OCI-LY3 (cell line): Measurements from ENCODE around the gene CEP68.
"Not testable (repeated sequence)": the region's sequence is repeated elsewhere in the genome, so short reads cannot be mapped to it uniquely, and the experiment has no call there.

Experiments
- H2AFZ ChIP-seq: fragments of 200-600, 300-600 bp; shearing (Covaris generic); 2 replicates; pipeline ENCODE4 v1.6.0; 2014; ENCODE audit warnings: antibody characterized with exemption, low read depth, low read length
- H3K27ac ChIP-seq: fragments of 200-600, 300-600 bp; sonication (generic); 2 replicates; pipeline ENCODE4 v1.5.1; 2014; ENCODE audit warnings: mild to moderate bottlenecking, low read length, moderate library complexity, mixed read lengths
- H3K27me3 ChIP-seq: fragments of 200-600, 300-600 bp; sonication (generic); 2 replicates; pipeline ENCODE4 v1.6.1; 2014; ENCODE audit warnings: low read depth, low read length, mixed read lengths
- H3K36me3 ChIP-seq: fragments of 200-600, 300-600 bp; sonication (generic); replicated peaks from 2 replicates; pipeline ENCODE3; 2014; ENCODE audit warnings: low read depth, low read length, mixed read lengths
- H3K4me1 ChIP-seq: fragments of 300-600, 200-600 bp; sonication (generic); 2 replicates; pipeline ENCODE4 v1.6.1; 2014; ENCODE audit warnings: low read length, mixed read lengths
- H3K4me2 ChIP-seq: fragments of 200-600, 300-600 bp; sonication (generic); 2 replicates; pipeline ENCODE4 v1.6.1; 2014; ENCODE audit warnings: low read length, mixed read lengths
- H3K4me3 ChIP-seq: fragments of 300-600, 200-600 bp; sonication (generic); 2 replicates; pipeline ENCODE4 v1.5.1; 2014; ENCODE audit warnings: antibody characterized with exemption, mild to moderate bottlenecking, low read length, moderate library complexity
- H3K79me2 ChIP-seq: fragments of 300-600, 200-600 bp; shearing (Covaris generic); 2 replicates; pipeline ENCODE4 v1.6.1; 2014; ENCODE audit warnings: mild to moderate bottlenecking, low read length, mixed read lengths
- H3K9ac ChIP-seq: fragments of 300-600, 200-600 bp; shearing (Covaris generic); 2 replicates; pipeline ENCODE4 v1.6.0; 2014; ENCODE audit warnings: mild to moderate bottlenecking, low read length, moderate library complexity
- H3K9me3 ChIP-seq: fragments of 200-600, 300-600 bp; shearing (Covaris generic); 2 replicates; pipeline ENCODE4 v1.6.1; 2014; ENCODE audit warnings: low read length, mixed read lengths; ENCODE audit not compliant: insufficient read depth
- H4K20me1 ChIP-seq: fragments of 200-600, 300-600 bp; sonication (generic); 2 replicates; pipeline ENCODE4 v1.6.1; 2016; ENCODE audit warnings: low read length, mixed read lengths; ENCODE audit not compliant: insufficient read depth
- EZH2phosphoT487 ChIP-seq: fragments of 200-600 bp; shearing (Covaris generic); IDR thresholded peaks from 2 replicates; pipeline ENCODE4 v1.6.1; 2018; ENCODE audit warnings: antibody characterized with exemption, mixed run types, low read depth
- TF ChIP-seq, protein P1 (sequence below): fragments of 200-600, 300-600 bp; sonication (generic); IDR thresholded peaks from 2 replicates; pipeline ENCODE4 v1.5.1; 2014; ENCODE audit warnings: antibody characterized with exemption, low read length, low read depth

The CEP68 gene

DNA sequence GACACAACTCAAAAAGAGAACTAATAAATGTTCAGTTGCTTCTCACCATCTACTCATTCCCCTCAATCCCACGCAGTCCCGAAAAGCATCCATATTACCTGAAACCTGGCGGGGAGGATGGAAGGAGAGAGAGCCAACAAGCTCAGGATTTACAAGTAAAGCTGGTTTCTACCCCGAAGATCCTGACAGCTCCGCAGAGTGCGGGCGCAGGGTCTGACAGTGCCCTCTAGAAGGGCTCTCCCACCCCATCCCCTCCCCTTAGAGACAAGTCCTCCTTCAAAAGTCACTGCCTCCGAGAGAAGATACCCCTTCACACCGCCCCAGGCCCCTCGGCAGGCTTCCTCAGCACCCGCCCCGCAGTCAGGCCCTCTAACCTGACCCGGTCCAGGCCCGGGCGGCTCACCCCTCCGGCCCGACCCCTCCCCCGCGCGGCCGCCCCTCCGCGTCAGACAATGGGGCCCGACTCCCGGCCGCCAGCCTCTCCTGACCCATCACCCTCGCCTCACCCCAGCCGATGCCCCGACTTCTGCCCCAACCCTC lies 73.1 kb downstream of the CEP68 start:
- Histone ChIP-seq H3K27ac (peak overlapping the region; percentile 64), H3K4me2 (peak overlapping the region; percentile 94), H3K27me3 (no peaks in the 10 kb centered on the region), H4K20me1 (peaks cover 48% of the 10 kb centered on the region), H3K9me3 (no peaks in the 10 kb centered on the region), H3K4me3 (peak overlapping the region; percentile 91), H3K9ac (peak overlapping the region; percentile 91), H3K36me3 (peaks cover 5% of the 10 kb centered on the region), H3K4me1 (peaks cover 27% of the 10 kb centered on the region), H2AFZ (no peak overlapping the region; the same call in 1 of the 2 replicates), H3K79me2 (peaks cover 55% of the 10 kb centered on the region)
- TF ChIP-seq, protein P1, sequence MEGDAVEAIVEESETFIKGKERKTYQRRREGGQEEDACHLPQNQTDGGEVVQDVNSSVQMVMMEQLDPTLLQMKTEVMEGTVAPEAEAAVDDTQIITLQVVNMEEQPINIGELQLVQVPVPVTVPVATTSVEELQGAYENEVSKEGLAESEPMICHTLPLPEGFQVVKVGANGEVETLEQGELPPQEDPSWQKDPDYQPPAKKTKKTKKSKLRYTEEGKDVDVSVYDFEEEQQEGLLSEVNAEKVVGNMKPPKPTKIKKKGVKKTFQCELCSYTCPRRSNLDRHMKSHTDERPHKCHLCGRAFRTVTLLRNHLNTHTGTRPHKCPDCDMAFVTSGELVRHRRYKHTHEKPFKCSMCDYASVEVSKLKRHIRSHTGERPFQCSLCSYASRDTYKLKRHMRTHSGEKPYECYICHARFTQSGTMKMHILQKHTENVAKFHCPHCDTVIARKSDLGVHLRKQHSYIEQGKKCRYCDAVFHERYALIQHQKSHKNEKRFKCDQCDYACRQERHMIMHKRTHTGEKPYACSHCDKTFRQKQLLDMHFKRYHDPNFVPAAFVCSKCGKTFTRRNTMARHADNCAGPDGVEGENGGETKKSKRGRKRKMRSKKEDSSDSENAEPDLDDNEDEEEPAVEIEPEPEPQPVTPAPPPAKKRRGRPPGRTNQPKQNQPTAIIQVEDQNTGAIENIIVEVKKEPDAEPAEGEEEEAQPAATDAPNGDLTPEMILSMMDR: no peak
- TF ChIP-seq EZH2phosphoT487: no peak

DNA sequence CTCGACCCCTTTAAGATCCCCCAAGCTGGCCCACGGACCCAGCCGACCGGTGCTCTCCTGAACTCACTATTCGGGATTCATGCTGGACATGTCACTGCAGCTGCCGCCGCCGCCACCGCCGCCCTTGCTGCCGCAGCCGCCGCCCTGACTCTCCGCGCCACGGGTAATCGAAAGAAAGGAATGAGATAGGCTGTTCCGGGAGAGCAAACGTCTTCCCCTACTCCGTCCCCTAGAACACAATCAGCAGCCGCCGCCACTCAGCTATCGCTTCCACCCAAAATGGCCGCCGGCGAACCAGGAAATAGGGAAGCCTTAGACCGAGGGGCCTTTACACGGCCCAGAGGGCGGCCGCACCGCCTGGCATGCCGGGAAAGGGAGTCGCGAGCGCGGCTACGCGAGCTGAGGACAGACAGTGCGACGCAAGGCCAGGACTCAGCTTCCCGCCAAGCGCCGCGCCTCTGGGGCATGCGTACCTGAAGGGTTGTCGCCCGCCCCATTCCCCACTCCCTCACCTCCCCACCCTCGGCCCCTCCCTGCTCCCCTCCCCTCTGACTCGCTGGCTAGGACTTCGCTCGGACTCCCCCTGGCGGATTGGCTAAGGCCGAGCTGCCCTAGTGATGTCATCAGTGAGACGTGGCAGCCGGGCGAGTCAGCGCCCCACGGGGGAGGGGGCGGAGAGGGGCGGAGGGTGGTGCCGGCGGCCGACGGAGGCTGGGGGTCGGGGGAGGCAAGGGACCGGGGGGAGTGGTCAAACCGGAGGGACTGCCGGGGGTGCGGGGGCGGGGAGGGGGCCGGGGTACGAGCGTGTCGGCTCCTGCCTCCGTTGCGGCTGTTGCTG lies 73.8 kb downstream of the CEP68 start, which contains the start of gene RAB1A:
RAB1A (minus strand) TSS at position 281 of the 838 bp plus-strand sequence; CDS start at position 90, 191 bp downstream.
- Histone ChIP-seq H3K27ac (peak within 1 kb of the TSS; percentile 64), H2AFZ (peak within 1 kb of the TSS; percentile 83), H3K36me3 (peaks cover 5% of the 10 kb centered on the region), H3K4me3 (peak within 1 kb of the TSS; percentile 91), H3K9me3 (no peaks in the 10 kb centered on the region), H4K20me1 (peaks cover 42% of the 10 kb centered on the region), H3K4me2 (peak within 1 kb of the TSS; percentile 94), H3K79me2 (peaks cover 48% of the 10 kb centered on the region), H3K27me3 (no peaks in the 10 kb centered on the region), H3K4me1 (peaks cover 27% of the 10 kb centered on the region), H3K9ac (peak within 1 kb of the TSS; percentile 91)
- TF ChIP-seq, protein P1: no peak
- TF ChIP-seq EZH2phosphoT487: no peak

DNA sequence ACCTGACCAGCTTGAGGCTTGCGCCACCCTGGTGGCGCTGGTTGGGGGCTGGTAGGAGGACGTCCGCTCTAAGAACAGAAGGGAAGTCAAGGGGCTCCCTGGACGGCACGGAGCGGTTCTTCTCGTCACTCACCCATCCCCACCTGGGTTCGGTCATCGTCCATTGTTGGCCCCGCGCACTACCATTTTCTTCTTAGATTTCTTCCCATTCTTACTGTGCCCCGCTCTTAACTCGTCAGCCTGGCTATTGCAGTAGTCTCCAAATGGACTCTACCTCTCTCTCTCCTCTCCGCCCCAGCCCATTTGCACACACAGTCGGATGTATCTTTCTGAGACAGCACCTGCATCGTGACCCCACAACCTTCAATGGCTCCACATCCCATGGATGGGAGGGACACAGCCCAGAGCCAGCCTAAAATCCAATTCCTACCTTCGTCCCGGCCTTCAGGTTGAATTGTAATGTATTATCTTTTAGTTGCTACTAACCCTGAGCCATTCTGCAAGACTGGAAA lies 74.5 kb downstream of the CEP68 start:
- Histone ChIP-seq H3K27ac (peak overlapping the region; percentile 31), H3K4me2 (peak overlapping the region; percentile 91), H3K9me3 (no peaks in the 10 kb centered on the region), H2AFZ (peak overlapping the region; percentile 83), H3K4me3 (peak overlapping the region; percentile 84), H3K9ac (peak overlapping the region; percentile 76), H4K20me1 (peaks cover 35% of the 10 kb centered on the region), H3K36me3 (peaks cover 5% of the 10 kb centered on the region), H3K4me1 (peaks cover 27% of the 10 kb centered on the region), H3K27me3 (no peaks in the 10 kb centered on the region), H3K79me2 (peaks cover 42% of the 10 kb centered on the region)
- no peak for TF ChIP-seq EZH2phosphoT487
- TF ChIP-seq, protein P1: no peak

DNA sequence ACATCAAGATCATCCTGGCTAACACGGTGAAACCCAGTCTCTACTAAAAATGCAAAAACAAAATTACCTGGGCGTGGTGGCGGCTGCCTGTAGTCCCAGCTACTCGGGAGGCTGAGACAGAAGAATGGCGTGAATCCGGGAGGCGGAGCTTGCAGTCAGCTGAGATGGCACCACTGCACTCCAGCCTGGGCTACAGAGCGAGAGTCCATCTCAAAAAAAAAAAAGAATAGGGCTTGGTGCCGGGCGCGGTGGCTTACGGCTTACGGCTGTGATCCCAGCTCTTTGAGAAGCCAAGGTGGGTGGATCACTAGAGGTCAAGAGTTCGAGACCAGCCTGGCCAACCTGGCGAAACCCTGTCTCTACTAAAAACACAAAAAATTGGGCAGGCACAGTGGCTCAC lies 76.7 kb downstream of the CEP68 start:
- H3K9me3 ChIP-seq, H3K9ac ChIP-seq, H3K27ac ChIP-seq, H3K4me3 ChIP-seq, H3K36me3 ChIP-seq, H2AFZ ChIP-seq, H3K4me2 ChIP-seq, H3K27me3 ChIP-seq: not testable (repeated sequence)
- peaks cover 15% of the 10 kb centered on the region for H3K4me1 ChIP-seq
- peaks cover 19% of the 10 kb centered on the region for H3K79me2 ChIP-seq
- H4K20me1 ChIP-seq: peaks cover 13% of the 10 kb centered on the region
